ENCODE measurements around the gene CACNA1I. TPM values are rescaled to one million over a fixed set of nuclear protein-coding genes. Genes with fewer than 3 reads are reported as not detected.

The CACNA1I gene
- total RNA-seq, 1 donor from 2014 or later: 0.02 TPM

- no peak for DNase-seq (ENCODE audit: low spot score)
- Mint-ChIP-seq H3K27ac (ENCODE audit: unreplicated experiment) (no peak overlapping the region), H3K4me3 (ENCODE audit: unreplicated experiment) (no peak overlapping the region)
Observed at GRCh38 chr22:39577900-39578299, 7.3 kb downstream of the CACNA1I start.

GRCh38 chr22:39580006-39580441 is 9.5 kb downstream of the CACNA1I start:
- Mint-ChIP-seq H3K4me1 (ENCODE audit: low read depth) (peaks cover 12% of the 10 kb centered on the region), H3K4me3 (ENCODE audit: unreplicated experiment) (no peak overlapping the region), H3K27me3 (ENCODE audit: low read depth) (peaks cover 22% of the 10 kb centered on the region), H3K36me3 (ENCODE audit: low read depth) (no peaks in the 10 kb centered on the region), H3K27ac (ENCODE audit: unreplicated experiment) (no peak overlapping the region), H3K9me3 (ENCODE audit: low read depth) (no peaks in the 10 kb centered on the region)
- TF ChIP-seq CTCF (IDR thresholded peaks at IDR 0.05): no peak
- DNase-seq (ENCODE audit: low spot score): no peak

More at GRCh38 chr22:39577900-39578299, 7.3 kb downstream of the CACNA1I start:
- H3K4me1 Mint-ChIP-seq (ENCODE audit: low read depth): peaks cover 22% of the 10 kb centered on the region
- no peaks in the 10 kb centered on the region for H3K9me3 Mint-ChIP-seq (ENCODE audit: low read depth)
- no peak for TF ChIP-seq CTCF (IDR thresholded peaks at IDR 0.05)
- peaks cover 14% of the 10 kb centered on the region for H3K27me3 Mint-ChIP-seq (ENCODE audit: low read depth)
- no peaks in the 10 kb centered on the region for H3K36me3 Mint-ChIP-seq (ENCODE audit: low read depth)

- H3K9me3 Mint-ChIP-seq (ENCODE audit: low read depth): no peaks in the 10 kb centered on the region
- DNase-seq (ENCODE audit: low spot score): peak; percentile 85
- H3K4me1 Mint-ChIP-seq (ENCODE audit: low read depth): peaks cover 6% of the 10 kb centered on the region
Observed at GRCh38 chr22:39580795-39581194, 10.2 kb downstream of the CACNA1I start.

GRCh38 chr22:39581303-39581702 is 10.8 kb downstream of the CACNA1I start:
- Mint-ChIP-seq H3K36me3 (ENCODE audit: low read depth) (no peaks in the 10 kb centered on the region), H3K4me1 (ENCODE audit: low read depth) (peaks cover 6% of the 10 kb centered on the region), H3K27me3 (ENCODE audit: low read depth) (peaks cover 22% of the 10 kb centered on the region), H3K27ac (ENCODE audit: unreplicated experiment) (no peak overlapping the region), H3K9me3 (ENCODE audit: low read depth) (no peaks in the 10 kb centered on the region), H3K4me3 (ENCODE audit: unreplicated experiment) (no peak overlapping the region)
- TF ChIP-seq CTCF (IDR thresholded peaks at IDR 0.05): no peak
- DNase-seq (ENCODE audit: low spot score): peak; percentile 83

More at GRCh38 chr22:39580795-39581194, 10.2 kb downstream of the CACNA1I start:
- H3K27me3 Mint-ChIP-seq (ENCODE audit: low read depth): peaks cover 22% of the 10 kb centered on the region
- no peak overlapping the region for H3K27ac Mint-ChIP-seq (ENCODE audit: unreplicated experiment)
- no peaks in the 10 kb centered on the region for H3K36me3 Mint-ChIP-seq (ENCODE audit: low read depth)
- TF ChIP-seq CTCF (IDR thresholded peaks at IDR 0.05): no peak
- H3K4me3 Mint-ChIP-seq (ENCODE audit: unreplicated experiment): no peak overlapping the region

GRCh38 chr22:39583066-39583667 is 12.6 kb downstream of the CACNA1I start:
- Mint-ChIP-seq H3K4me1 (ENCODE audit: low read depth) (peaks cover 6% of the 10 kb centered on the region), H3K27ac (ENCODE audit: unreplicated experiment) (no peak overlapping the region), H3K4me3 (ENCODE audit: unreplicated experiment) (no peak overlapping the region), H3K36me3 (ENCODE audit: low read depth) (no peaks in the 10 kb centered on the region), H3K27me3 (ENCODE audit: low read depth) (peaks cover 29% of the 10 kb centered on the region), H3K9me3 (ENCODE audit: low read depth) (no peaks in the 10 kb centered on the region)
- DNase-seq (ENCODE audit: low spot score): no peak
- no peak for TF ChIP-seq CTCF (IDR thresholded peaks at IDR 0.05)
